Femur (tissue), 1 donor: ENCODE results near the gene ANKUB1.
A peak's percentile ranks its signal among the peaks of the same experiment; 100 is the strongest.

Experiments
- DNase-seq: peaks from one replicate; pipeline ENCODE4 v3.0.0-alpha.2; 2017

ANKUB1 gene

DNA sequence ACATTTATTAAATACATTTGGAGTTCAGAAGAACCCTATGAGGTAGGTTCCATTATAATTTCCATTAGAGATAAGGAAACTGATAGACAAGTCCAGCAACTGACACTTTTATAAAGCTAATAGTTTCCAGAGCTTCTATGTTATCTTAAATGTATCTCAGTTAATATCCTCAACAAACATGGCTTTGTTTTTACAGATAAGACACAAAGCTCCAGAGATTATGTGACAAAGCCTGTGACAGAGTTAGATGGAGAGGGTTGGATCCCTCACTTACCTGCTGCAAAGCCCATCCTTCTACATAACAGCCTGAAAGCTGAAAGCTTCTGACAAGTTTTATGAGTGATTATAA is 39.6 kb downstream of the ANKUB1 start:
- DNase-seq = no peak

DNA sequence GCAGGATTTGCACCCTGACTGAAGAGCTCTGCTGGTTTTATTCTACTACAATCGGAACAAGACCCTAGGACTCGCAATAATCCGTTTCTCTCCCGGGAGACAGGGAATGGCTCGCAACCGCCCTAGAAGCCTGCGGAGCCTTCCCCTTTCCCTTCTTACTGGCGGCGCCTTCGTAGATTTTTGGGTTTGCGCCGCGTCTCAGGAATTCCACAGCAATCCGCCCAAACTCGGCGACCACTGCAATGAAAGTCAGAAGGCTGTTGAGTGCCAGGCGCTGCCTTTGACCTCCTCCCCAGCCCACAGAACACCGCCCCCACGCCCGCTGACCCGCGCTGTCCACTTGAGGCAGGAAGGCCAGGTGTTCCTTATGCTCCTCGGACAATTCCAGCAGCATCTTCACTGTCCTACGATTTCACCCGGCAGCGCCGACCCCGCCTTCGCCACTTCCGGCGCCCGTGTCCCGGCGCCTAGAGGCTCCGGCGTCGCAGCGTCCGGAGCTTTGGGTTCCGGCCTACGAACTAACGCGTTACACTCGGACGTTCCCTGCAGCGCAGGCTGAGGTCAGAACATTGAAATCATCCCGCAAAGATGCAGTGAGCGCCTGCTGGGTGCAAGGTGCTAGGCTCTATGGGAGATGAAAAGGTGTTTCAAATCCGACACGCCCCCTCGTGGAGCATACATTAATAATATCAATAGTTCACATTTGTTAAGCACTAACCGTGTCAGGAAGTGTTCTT is 40.1 kb downstream of the ANKUB1 start, which contains the start of gene COMMD2:
Gene COMMD2, minus strand, starts transcription at position 439 of the 737 bp plus-strand sequence. Its CDS starts 45 bp downstream, at position 394.
- peak; percentile 83 for DNase-seq

DNA sequence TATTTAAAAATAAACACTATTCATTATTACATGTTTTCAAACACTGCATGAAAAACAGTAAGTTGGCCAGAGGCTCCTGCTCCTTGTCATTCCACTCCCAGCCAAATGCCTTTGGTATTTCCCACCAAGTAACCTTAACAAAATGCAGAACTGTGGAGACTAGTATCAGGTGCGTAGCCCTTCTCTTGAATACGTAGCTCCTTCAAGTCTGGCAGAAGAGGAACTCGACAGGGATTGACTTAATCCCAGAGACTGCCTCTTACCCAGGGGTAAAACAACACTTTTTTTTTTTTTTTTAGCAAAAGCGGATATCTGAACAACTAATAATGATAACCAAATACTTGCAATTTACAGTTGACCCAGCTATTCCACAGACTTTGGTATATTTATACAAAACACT is 40.8 kb downstream of the ANKUB1 start:
- DNase-seq = no peak

DNA sequence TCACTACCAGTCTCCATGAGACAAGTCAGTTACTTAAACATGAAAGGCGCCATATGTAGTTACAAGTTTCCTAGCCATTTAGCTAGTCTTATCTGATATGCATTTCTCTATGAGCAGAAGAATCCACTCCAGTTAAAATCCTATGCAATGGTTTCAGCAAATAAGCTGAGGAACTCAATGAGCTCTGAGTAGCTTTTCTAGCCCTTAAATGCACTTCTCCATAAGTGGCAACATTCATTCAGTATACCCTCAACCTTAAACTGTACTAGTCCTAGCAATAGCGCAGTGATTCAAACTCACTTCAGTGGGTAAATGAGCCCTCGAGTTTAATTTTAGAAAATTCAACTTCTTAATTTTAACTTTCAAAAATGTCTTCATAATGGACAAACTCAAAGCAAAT is 47.7 kb downstream of the ANKUB1 start:
- no peak for DNase-seq

DNA sequence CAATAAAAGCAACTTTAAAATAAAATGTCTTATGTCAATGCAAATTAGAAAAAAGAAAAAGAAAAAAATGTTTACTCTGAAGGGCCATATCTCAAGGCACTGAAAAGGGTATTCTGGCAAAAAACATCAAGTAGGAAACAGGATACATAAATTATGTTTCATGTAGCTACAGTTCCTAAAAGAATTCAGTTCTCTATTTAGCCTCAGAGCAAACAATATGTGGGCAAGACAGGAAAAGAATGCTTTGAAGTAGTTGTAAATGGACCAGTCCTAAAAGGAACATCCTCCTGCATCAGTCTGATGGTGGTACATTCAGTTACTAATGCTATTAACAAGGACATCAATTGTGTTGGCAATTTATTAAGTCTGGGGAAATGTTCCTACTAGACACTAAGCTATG is 48.2 kb downstream of the ANKUB1 start:
- DNase-seq = no peak

DNA sequence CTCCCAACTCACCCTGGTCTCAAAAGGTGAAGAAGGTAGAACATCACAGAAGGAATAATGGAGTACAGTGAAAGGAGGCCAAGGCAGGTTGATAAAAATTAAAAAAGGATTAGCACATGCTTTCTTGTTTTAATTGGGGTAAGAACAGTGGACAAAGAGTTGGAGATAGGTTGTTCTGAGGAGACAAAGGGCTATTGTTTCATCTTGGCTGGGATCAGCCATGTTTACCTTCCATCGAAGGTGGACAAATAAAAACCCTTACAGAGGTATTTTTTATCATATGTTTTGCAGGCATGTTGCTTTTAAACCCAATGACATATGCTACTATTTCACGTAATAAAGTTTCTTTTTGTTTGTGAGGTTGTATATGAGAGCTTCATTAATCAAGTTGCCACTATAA is 53.0 kb downstream of the ANKUB1 start:
- no peak for DNase-seq

DNA sequence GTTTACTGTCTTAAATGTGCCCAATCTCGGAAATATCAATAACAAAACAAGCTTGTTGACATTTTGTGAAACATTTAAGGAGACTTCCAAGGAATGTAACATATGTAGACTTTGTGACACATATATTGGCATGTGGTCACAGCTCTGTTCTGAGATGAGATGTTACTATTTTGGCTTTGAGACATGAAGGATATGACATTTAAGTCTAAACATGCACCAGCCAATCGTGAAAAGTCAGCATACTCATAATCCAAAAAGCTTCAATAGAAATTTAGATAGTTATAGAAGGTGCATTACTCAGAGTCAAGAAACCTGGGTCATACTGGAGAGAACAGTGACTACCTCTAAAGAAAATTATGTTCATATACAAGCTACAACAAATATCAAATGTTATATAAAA is 53.5 kb downstream of the ANKUB1 start:
- no peak for DNase-seq

DNA sequence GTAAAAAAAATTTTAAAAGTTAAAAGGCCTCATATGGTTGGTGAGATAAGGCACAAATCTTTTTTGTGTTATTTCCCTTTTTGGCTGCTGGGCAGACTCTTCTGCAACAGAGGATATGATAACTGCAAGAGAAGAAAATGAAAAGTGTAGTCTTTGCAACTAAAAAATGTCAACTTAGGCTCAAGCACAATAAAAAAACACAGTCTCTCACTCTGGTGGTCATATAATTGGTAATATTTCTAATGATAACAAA is 55.5 kb downstream of the ANKUB1 start:
- no peak for DNase-seq

DNA sequence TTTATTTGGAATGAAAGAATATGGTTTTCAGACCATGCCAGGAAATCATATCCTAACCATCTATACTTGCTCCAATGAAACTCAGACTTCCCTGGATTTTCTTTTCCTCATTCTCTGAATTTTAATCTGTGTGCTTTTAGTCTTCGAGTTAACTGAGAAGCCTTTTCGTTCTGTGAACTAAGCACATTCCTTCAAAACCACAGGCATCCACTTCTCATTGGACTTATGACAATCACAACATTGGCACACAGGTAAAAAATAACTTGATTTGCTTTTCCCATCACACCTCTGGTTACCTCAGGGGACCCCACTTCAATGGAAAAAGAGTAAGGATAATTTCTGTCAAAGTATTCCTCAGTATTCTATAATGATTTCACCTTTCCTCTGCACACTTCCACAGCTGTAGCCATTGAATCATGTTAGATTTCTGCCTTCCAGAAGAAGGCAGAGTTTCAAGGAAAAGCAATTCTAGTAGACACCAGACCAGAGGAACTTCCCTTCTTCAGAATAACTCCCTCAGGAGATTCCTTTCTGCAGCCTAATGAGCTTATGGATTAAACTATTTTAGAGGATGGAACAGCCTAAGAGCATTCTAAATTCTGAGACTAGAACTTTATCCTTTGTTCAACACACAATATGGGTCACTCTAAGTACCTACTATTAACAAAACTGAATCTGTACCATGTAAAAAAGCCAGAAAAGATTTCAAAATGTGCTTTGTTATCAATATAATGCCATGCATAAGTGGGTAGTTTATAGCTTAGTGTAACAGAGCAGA is 56.0 kb downstream of the ANKUB1 start:
- DNase-seq = no peak

DNA sequence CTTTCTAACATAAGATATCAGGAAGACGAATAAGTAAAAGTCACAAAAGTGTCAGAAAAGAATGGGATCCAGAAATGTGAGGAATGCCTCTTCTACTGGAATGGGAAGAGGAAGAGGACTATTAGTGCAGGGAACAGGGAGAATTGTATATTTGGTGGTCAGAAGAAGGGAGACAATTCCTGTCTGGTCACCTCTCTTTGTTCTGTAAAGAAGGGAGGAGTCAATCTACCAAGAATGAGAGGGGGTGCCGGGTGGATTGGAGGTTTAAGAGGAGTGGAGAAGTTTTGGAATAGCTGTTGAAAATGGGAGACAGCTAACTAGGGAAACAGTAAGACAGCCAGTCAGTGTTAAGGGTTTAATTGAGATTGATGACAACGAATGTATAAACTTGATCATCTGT is 60.1 kb downstream of the ANKUB1 start:
- no peak for DNase-seq

DNA sequence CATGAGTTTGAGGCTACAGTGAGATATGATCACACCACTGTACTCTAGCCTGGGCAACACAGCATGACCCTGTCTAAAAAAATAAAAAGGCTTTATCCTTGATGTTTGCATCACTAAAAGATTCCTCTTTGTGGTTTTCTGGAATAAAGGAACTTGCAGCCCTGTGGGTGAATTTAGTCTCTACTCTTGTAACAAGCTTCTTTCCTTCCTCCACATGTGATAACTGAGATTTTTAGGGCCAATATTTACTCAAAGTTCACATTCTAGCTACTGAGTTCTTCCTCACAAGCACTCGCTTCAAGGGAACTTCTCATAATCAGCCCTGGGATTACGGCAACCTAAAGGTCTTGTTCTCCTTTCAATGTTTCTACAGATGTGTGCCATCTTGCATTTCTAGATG is 64.7 kb downstream of the ANKUB1 start:
- DNase-seq = no peak

DNA sequence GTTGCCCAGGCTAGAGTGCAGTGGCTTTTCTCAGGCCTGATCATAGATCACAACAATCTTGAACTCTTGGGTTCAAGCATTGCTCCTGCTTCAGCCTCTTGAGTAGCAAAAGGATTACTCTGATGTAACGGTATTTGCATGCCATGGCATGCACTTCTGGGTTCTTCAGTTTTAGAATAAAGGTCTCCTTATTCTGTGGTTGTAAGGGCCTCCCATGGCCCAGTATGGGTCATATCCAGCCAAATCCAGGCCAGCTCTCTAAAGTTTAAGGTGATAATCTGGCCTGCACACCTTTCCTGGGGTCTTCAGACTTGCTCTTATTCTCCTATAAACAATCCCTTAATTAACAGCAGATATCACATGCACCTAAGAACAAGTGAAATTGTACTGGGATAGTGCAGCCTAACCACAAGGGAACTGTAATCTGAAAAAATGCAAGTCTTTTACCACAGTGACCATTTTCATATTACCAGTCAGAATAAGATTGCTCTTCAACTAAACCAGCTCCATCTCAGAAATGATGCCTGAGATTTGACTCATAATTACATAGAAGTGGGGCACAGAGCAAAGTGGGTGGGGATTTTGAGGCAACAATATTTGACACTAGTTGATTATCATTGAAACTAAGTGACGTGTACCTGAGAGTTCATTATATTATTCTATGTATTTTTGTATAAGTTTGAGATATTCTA is 65.5 kb downstream of the ANKUB1 start:
- no peak for DNase-seq

DNA sequence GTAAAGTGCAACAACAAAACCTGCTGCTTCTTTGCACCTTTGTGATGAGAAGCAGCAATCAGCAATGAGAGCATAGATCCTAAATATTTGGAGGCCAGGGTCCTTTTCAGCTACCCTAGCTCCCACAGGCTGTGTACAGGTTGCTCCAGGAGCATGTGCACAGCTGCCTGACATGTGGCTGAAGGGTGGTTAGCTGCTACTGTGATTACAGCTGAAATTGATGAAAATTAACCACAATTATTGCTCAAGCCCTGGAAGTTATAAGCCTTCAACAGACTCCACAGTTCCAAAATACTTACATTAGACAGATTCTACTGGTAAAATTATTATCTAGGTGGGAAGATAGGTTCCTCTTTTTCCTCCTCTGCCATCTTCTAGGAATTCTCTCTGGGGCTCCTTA is 68.6 kb downstream of the ANKUB1 start:
- no peak for DNase-seq

DNA sequence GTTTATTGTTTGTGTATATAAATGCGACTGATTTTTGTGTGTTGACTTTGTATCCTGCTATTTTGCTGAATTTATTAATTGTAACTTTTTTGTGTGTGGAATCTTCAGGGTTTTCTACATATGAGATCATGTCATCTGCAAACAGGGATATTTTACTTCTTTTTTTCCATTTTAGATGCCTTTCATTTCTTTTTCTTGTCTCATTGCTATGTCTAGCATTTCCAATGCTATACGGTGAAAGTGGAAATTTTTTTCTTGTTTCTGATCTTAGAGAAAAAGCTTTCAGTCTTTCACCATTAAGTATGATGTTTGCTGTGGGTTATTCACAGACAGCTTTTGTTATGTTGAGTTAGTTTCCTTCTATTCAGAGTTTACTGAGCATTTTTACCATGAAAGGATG is 71.4 kb downstream of the ANKUB1 start:
- no peak for DNase-seq

DNA sequence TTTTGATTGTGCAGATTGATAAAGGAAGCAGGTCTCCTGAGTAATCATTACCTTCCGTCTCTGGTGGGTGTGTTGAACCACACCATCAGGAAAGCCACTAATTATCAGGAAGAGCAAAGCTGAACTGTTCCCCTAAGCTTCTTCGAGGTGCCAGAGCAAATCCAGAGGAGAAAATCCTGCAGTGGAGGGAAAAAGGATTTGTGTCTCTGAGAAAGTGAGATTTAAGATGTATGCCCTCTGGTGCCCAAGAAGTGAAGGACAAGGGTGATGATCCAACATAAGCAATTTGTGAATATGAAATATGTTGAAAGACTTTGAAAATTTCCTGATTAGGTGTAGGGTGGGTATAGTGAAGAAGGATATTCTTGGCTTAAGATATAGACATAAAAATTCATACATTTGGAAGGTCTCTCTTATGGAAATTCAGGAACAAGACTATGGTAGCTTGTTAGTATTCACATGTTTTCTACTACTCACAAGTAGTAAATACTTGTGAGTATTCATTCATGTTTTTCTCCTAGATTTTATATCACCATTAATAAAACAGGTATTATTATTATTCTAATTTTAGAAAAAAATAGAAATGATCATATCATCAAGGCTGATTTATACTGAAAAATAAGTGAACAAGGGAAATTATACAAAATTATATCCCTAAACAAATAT is 74.8 kb downstream of the ANKUB1 start:
- peak; percentile 69 for DNase-seq

DNA sequence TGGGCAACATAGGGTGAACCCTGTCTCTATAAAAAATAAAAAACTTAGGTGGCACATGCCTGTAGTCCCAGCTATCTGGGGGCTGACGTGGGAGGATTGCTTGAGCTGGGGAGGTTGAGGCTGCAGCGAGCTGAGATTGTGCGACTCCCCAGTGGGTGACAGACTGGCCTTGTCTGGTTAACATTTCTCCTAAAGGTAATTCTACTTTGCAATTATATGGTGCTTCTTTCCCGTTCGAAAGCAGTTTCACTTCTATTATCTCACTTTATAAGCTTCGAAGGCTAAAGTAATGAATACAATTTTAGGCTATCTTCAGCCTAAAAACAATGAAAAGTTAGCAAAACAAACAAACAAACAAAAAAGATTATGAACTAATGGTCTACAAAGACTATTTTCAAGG is 75.4 kb downstream of the ANKUB1 start:
- no peak for DNase-seq

DNA sequence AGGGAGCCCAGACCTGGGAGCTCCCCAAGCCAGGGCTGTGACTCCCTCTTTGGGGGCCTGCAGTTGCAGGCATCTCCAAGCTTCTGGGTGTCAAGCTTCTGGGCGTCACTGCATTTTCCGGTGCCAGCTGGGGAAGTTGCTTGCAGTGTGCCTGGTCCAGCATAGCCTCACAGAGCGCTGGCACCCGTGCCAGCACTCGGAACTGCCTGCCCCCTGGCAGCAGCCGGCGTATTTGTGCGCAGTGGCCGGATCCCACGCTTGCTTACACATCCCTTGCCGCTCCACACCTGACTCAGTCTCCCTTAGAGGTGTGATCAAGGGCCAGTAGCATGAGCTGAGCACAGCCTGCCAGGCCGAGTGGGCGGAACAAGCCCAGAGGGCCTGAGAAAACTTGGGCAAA is 77.1 kb downstream of the ANKUB1 start:
- DNase-seq = no peak

DNA sequence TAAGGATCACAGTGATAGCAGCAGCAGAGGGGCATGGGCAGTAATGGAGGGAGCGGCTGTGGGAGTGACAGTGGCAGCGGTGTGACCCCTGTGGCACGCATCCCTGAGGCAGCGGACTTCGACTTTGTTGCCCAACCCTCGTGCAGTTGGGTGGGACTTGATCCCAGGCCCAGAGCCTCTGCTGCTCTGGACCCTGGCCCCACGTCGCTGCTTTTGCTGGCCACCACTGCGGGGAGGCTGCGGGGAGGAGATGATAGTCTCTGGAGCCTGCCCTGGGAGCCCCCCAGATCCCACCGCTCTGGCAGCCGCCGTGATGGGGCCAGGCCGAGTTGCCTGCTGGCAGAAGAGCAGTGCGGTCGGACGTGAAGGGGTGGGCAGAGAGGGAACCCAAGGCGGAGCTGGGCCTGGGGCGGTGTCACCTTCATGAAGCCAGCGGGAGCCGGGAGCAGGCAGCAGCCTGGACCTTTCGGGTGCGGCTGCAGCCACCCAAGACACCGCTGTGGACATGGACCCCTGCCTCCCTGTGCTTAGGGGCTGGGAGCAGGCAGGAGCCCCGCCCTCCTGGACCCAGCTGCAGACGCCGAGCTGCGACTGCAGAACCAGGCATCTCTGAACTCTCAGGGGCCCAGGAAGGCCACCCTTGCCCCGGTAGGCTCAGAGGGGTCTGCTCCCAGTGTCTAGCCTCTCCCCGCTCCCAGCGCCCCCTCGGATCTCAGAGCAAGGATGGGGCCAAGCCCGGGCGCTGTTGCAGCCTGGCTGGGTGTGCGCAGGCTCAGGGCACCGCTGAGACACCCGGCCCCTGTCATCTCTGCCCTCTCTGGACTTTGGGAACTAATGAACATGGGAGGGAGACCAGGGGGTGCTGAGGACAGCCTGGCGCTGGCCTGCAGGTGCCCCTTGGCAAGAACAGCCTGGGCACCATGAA is 78.4 kb downstream of the ANKUB1 start:
- DNase-seq = no peak
